ENCODE data around the gene LUC7L3.

GRCh38 chr17:50710650-50711049, 8.8 kb upstream of the LUC7L3 start:
- TF ChIP-seq POLR2A (IDR thresholded peaks at IDR 0.05) (no peak), CTCF (IDR thresholded peaks at IDR 0.05) (no peak)

All from body of pancreas (tissue), 4 donors.